ENCODE results near the gene ASB1.

ASB1 gene

GRCh38 chr2:238498188-238498587 is 71.5 kb downstream of the ASB1 start:
- DNase-seq = no peak

- no peak for DNase-seq
Measured at GRCh38 chr2:238498691-238499295, 72.1 kb downstream of the ASB1 start.

- DNase-seq = no peak
Measured at GRCh38 chr2:238499731-238500580, 73.2 kb downstream of the ASB1 start.

- DNase-seq = no peak
Measured at GRCh38 chr2:238501311-238501710, 74.6 kb downstream of the ASB1 start.
